DND-41 (cell line): ENCODE data around the gene COL25A1.

ENCODE experiments used
- ATAC-seq: fragments of 200-7000 bp; cut with Tn5 transposase; 3 replicates; pipeline ENCODE4 v1.9.1; 2021; ENCODE audit warnings: low read depth; ENCODE audit not compliant: insufficient read depth
- DNase-seq: peaks from one replicate; pipeline ENCODE4 v3.0.0-alpha.2; 2020
- H2AFZ ChIP-seq: 2 replicates; pipeline ENCODE4 v1.6.0; 2012; ENCODE audit warnings: low read depth, low read length
- H3K27ac ChIP-seq: 2 replicates; pipeline ENCODE4 v1.5.1; 2012; ENCODE audit warnings: low read length, inconsistent platforms
- H3K27me3 ChIP-seq: fragments of 200-600 bp; sonication (generic); 2 replicates; pipeline ENCODE4 v1.6.0; 2012; ENCODE audit warnings: low read length, mild to moderate bottlenecking, inconsistent platforms; ENCODE audit not compliant: insufficient read depth, poor library complexity
- H3K36me3 ChIP-seq: 2 replicates; pipeline ENCODE4 v1.5.1; 2012; ENCODE audit warnings: low read length, inconsistent platforms; ENCODE audit not compliant: insufficient read depth
- H3K4me1 ChIP-seq: 2 replicates; pipeline ENCODE4 v1.5.1; 2012; ENCODE audit warnings: mild to moderate bottlenecking, low read length; ENCODE audit not compliant: insufficient read depth
- H3K4me2 ChIP-seq: 2 replicates; pipeline ENCODE4 v1.6.0; 2012; ENCODE audit warnings: mild to moderate bottlenecking, moderate library complexity, low read length, inconsistent platforms; ENCODE audit not compliant: insufficient read depth
- H3K4me3 ChIP-seq, 2 experiments: fragments of 200-600 bp in 1 of 2; shearing (Covaris generic) in 1 of 2; 2 replicates each; pipeline ENCODE4 v1.5.1; 2012 to 2016; ENCODE audit warnings: inconsistent platforms in 2 of 2, low read length in 2 of 2, mild to moderate bottlenecking in 2 of 2, low read depth in 1 of 2, moderate library complexity in 1 of 2
- H3K79me2 ChIP-seq: 2 replicates; pipeline ENCODE4 v1.6.0; 2012; ENCODE audit warnings: low read length, inconsistent platforms; ENCODE audit not compliant: insufficient read depth
- H3K9ac ChIP-seq: 2 replicates; pipeline ENCODE4 v1.6.0; 2012; ENCODE audit warnings: low read depth, mild to moderate bottlenecking, inconsistent platforms, low read length, moderate library complexity
- H3K9me3 ChIP-seq: 2 replicates; pipeline ENCODE4 v1.5.1; 2012; ENCODE audit warnings: low read length, moderate library complexity, mild to moderate bottlenecking, inconsistent platforms; ENCODE audit not compliant: insufficient read depth, severe bottlenecking
- H4K20me1 ChIP-seq: 2 replicates; pipeline ENCODE4 v1.6.0; 2012; ENCODE audit warnings: low read length; ENCODE audit not compliant: insufficient read depth
- CTCF ChIP-seq: IDR thresholded peaks from 2 replicates; pipeline ENCODE4 v1.5.1; 2012; ENCODE audit warnings: borderline replicate concordance, low read length, moderate library complexity, mild to moderate bottlenecking; ENCODE audit not compliant: poor library complexity, severe bottlenecking; ENCODE audit errors: extremely low read depth
- EZH2 ChIP-seq: IDR thresholded peaks from 3 replicates; pipeline ENCODE4 v1.6.1; 2012; ENCODE audit warnings: borderline replicate concordance, low read depth, mild to moderate bottlenecking, moderate library complexity, low read length, inconsistent platforms; ENCODE audit not compliant: severe bottlenecking

Gene COL25A1

GRCh38 chr4:109004418-109004817 is 298.0 kb downstream of the COL25A1 start:
- Histone ChIP-seq H3K79me2 (no peaks in the 10 kb centered on the region), H3K4me3 (no peak overlapping the region), H3K4me1 (no peaks in the 10 kb centered on the region), H3K4me2 (no peak overlapping the region), H3K9ac (no peak overlapping the region), H3K9me3 (no peaks in the 10 kb centered on the region), H3K27ac (no peak overlapping the region), H3K27me3 (no peaks in the 10 kb centered on the region), H3K36me3 (no peaks in the 10 kb centered on the region), H2AFZ (no peak overlapping the region), H4K20me1 (no peaks in the 10 kb centered on the region)
- ATAC-seq (no peak), DNase-seq (no peak)
- TF ChIP-seq EZH2: no peak
- TF ChIP-seq CTCF: no peak

DNA sequence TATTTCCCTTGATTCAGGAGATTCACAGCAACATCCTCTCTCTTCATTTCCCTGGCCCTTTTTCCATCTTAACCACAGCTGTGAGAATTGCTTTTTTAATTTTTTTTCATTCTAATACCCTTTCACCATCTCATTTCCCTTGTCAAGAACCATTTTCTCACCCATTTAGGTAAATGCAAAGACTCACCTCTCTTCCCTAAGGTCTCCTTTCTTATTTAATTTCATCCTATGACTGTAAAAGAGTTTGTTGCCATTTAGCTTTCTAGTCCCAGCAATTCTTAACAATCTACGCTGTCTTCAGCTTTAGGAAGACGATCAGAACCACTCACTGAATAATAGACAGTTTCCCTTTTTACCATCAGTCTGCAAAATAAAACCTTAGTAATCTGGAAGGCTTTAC is 298.5 kb downstream of the COL25A1 start:
- no peak for ATAC-seq
- no peak overlapping the region for H3K27ac ChIP-seq
- H4K20me1 ChIP-seq: no peaks in the 10 kb centered on the region
- H3K4me3 ChIP-seq: no peak overlapping the region
- no peaks in the 10 kb centered on the region for H3K9me3 ChIP-seq
- no peaks in the 10 kb centered on the region for H3K4me1 ChIP-seq
- H3K79me2 ChIP-seq: no peaks in the 10 kb centered on the region
- TF ChIP-seq EZH2: no peak
- TF ChIP-seq CTCF: no peak
- H3K27me3 ChIP-seq: no peaks in the 10 kb centered on the region
- no peak overlapping the region for H3K4me2 ChIP-seq
- DNase-seq: no peak
- H2AFZ ChIP-seq: no peak overlapping the region
- no peaks in the 10 kb centered on the region for H3K36me3 ChIP-seq
- H3K9ac ChIP-seq: no peak overlapping the region

GRCh38 chr4:108991551-108992328 is 310.7 kb downstream of the COL25A1 start:
- ATAC-seq (no peak), DNase-seq (no peak)
- H3K27ac ChIP-seq: no peak overlapping the region
- no peak overlapping the region for H3K9ac ChIP-seq
- no peaks in the 10 kb centered on the region for H3K9me3 ChIP-seq
- H3K4me1 ChIP-seq: no peaks in the 10 kb centered on the region
- no peaks in the 10 kb centered on the region for H3K36me3 ChIP-seq
- H3K4me3 ChIP-seq: no peak overlapping the region
- H4K20me1 ChIP-seq: no peaks in the 10 kb centered on the region
- no peaks in the 10 kb centered on the region for H3K27me3 ChIP-seq
- TF ChIP-seq CTCF (no peak), EZH2 (no peak)
- H2AFZ ChIP-seq: no peak overlapping the region
- no peaks in the 10 kb centered on the region for H3K79me2 ChIP-seq
- H3K4me2 ChIP-seq: no peak overlapping the region
